PC-3 (cell line): ENCODE data around the gene LIMS2.

Experiments
- CTCF ChIP-seq: fragments of 300-600 bp; sonication (generic); conservative IDR thresholded peaks from 2 replicates; pipeline ENCODE4 v1.5.1; 2017; ENCODE audit warnings: antibody characterized with exemption, low read depth, mild to moderate bottlenecking, low read length
- EZH2 ChIP-seq: fragments of 300-600 bp; sonication (generic); IDR thresholded peaks from one replicate; pipeline ENCODE4 v1.6.1; 2017; ENCODE audit warnings: antibody characterized with exemption, mild to moderate bottlenecking, low read length; ENCODE audit not compliant: unreplicated experiment
- EZH2phosphoT487 ChIP-seq: fragments of 300-600 bp; sonication (generic); IDR thresholded peaks from 2 replicates; pipeline ENCODE4 v1.6.1; 2018; ENCODE audit warnings: mild to moderate bottlenecking, antibody characterized with exemption, low read length, borderline replicate concordance

GRCh38 chr2:127712999-127713398, 37.7 kb upstream of the LIMS2 start:
- TF ChIP-seq EZH2phosphoT487 (no peak), CTCF (no peak), EZH2 (no peak)
